Esophagus (tissue), 2 donors: Measurements from ENCODE around the gene WNK3. TPM values are rescaled to one million over a fixed set of nuclear protein-coding genes. Genes with fewer than 3 reads are reported as not detected.
"Not testable (repeated sequence)": the region's sequence is repeated elsewhere in the genome, so short reads cannot be mapped to it uniquely, and the experiment has no call there.

ENCODE experiments used
- H3K27ac ChIP-seq, 2 donors: one replicate each; pipeline ENCODE4 v1.5.1; 2013; ENCODE audit warnings: low read depth in 2 of 2, mild to moderate bottlenecking in 2 of 2, inconsistent platforms in 1 of 2, low read length in 1 of 2, moderate library complexity in 1 of 2
- H3K27me3 ChIP-seq, 2 donors: one replicate each; pipeline ENCODE4 v1.6.1; 2013; ENCODE audit warnings: low read length in 2 of 2, control low read depth in 1 of 2, mild to moderate bottlenecking in 1 of 2; ENCODE audit not compliant: insufficient read depth in 2 of 2, control insufficient read depth in 1 of 2
- H3K36me3 ChIP-seq, 2 donors: one replicate each; pipeline ENCODE4 v1.6.1; 2013; ENCODE audit warnings: low read length in 1 of 2; ENCODE audit not compliant: control insufficient read depth in 2 of 2, insufficient read depth in 2 of 2
- H3K4me1 ChIP-seq, 2 donors: one replicate each; pipeline ENCODE4 v1.6.1; 2013; ENCODE audit warnings: low read length in 1 of 2; ENCODE audit not compliant: control insufficient read depth in 2 of 2, insufficient read depth in 2 of 2
- H3K4me3 ChIP-seq, 2 donors: one replicate each; pipeline ENCODE4 v1.5.1; 2013; ENCODE audit warnings: low read length in 2 of 2, mild to moderate bottlenecking in 2 of 2, low read depth in 1 of 2, moderate library complexity in 1 of 2
- H3K9me3 ChIP-seq, 2 donors: one replicate each; pipeline ENCODE4 v1.6.1; 2013; ENCODE audit warnings: mild to moderate bottlenecking in 2 of 2, low read depth in 1 of 2, low read length in 1 of 2, moderate library complexity in 1 of 2; ENCODE audit not compliant: control insufficient read depth in 2 of 2, insufficient read depth in 1 of 2
- whole genome bisulfite sequencing, 2 donors: extraction: QIAGEN DNeasy Blood & Tissue Kit; methylation state at CpG; one replicate each; pipeline ENCODE4 v1.1.7; 2013; 5-methylcytosine and 5-hydroxymethylcytosine counted together
- polyA plus RNA-seq, 2 donors: library from polyadenylated mRNA; stranded (reverse); fragments of 200-250 nt; gene quantifications; one replicate each; pipeline ENCODE4 v1.2.3, GENCODE V29; 2013
- donor health status: healthy with polysubstance abuse.
- donor health status: Bipolar disorder and iron deficiency.

The WNK3 gene
- polyA plus RNA-seq = under 1 TPM; 0.09 to 0.18 TPM

DNA sequence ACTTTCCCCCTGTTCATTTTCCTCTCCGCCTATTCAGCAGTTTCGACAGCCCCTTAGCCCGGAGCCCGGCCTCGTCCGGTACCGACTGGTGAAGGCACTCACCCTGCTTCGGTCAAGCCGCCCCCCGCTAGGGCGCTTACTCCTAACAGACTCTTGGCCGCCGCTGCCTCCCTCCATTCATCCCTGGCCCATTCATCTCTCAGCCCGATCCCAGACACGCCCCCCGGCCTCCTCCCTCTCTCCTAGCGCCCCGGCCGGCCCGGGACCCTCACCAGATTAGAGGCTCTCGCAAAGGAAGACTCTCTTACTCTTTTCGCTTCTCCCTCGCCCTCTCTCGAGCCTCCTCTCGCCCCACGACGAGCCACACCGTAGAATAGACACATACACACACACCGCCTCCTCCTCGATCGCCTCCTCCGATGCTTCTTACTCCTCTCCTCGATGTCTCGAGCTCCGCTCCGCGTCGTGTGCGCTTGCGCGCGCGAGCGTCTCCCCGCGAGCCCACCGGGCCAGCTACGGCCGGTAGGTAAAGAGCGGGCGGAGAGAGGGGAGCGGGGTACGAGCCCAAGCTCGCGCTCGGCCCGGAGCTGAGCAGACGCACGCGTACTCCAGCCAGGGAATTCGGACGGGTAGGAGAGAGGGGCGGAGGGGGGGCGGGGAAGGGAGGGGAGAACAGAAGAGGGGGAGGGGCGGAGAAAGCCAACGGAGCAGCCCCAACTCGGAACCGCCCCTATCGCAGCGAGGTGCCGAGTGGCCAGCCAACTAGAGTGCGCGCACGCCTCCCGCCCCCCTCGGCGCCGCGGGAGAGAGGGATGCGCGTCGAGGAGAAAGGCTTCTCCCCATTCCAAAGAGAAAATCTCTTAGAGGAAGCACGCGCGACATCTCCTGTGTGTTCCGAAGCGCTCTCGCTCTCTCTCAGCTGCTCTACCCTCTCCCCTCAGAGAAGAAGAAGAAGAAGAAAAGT lies at the start of gene WNK3:
Gene WNK3 (minus strand): TSS at position 633 of the 964 bp plus-strand sequence.
- WGBS, 2 donors = 2 to 41% methylated on average over 86 to 87 of the region's 88 CpGs
- Histone ChIP-seq H3K27ac (peak within 1 kb of the TSS; percentile 35 to 67), H3K27me3 (peaks cover 0 to 8% of the 10 kb centered on the region in 2 donors)

DNA sequence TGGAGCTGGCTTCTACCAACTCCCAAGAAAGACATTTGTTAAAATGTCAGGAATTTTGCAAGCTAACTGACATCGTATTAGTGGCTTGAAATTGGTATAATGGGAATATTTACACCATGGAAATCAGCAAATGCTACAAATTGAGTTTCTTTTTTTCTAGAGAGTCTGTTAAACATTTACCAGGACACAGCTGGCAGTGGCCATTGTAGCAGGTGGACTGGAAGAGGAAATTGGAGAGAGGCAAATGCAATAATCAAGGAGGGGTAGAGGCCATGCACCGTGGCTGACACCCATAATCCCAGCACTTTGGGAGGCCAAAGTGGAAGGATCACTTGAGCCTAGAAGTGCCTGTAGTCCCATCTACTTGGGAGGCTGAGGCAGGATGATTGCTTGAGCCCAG lies 49.4 kb upstream of the WNK3 start:
- Histone ChIP-seq H3K4me1 (no peaks in the 10 kb centered on the region), H3K4me3 (no peak overlapping the region), H3K27ac (no peak overlapping the region), H3K9me3 (no peaks in the 10 kb centered on the region), H3K36me3 (no peaks in the 10 kb centered on the region), H3K27me3 (no peaks in the 10 kb centered on the region)
- WGBS, 2 donors = 56 to 58% methylated on average over 2 of the region's 2 CpGs

More for the DNA sequence above, at the start of gene WNK3:
- Histone ChIP-seq H3K4me1 (peaks cover 0 to 4% of the 10 kb centered on the region in 2 donors), H3K36me3 (no peaks in the 10 kb centered on the region), H3K4me3 (peak within 1 kb of the TSS; percentile 52 to 53), H3K9me3 (no peaks in the 10 kb centered on the region)

DNA sequence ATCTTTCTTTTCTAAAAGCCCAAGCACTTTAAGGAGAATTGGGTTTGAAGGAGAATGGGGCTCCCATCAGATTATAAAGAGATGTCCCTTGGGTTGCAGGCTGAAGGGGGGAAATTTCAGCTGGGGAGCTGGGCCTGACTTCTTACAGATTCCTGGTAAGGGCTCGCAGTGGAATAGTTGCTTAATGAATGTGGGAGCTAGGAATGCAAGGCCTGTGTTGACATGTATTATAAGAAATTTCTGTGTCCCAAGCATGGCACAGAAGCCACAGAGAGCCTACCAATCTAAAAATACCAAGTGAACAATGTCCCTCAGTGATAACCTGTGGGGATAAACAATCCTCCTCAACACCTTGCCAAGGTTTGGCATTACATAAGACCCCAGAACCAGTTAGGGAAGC lies 39.3 kb upstream of the WNK3 start:
- Histone ChIP-seq H3K27ac (no peak overlapping the region), H3K36me3 (no peaks in the 10 kb centered on the region), H3K27me3 (no peaks in the 10 kb centered on the region), H3K4me3 (no peak overlapping the region), H3K4me1 (no peaks in the 10 kb centered on the region), H3K9me3 (no peaks in the 10 kb centered on the region)
- WGBS, 2 donors = 46 to 85% methylated on average over 1 of the region's 1 CpG

DNA sequence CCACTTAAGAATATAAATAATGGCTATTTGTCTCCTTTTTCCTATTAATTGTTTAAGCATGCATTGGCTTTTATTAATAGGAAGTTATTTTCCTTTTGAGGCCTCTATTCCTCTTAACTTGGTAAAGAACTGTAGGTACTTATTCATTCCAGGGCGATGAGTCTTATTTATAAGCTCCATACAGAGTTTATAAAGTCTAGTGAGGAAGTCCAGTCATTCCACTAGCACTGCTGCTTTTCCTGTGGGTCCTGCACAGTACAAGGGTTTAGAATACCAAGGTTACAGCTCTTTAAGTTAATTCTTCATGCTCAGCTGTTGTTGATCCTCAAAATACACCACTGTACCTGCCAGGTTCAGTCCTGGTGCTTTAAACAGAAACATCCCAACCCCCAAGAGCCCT lies 28.5 kb upstream of the WNK3 start:
- Histone ChIP-seq H3K27ac (no peak overlapping the region), H3K4me3 (no peak overlapping the region), H3K9me3 (no peaks in the 10 kb centered on the region), H3K4me1 (no peaks in the 10 kb centered on the region), H3K36me3 (no peaks in the 10 kb centered on the region), H3K27me3 (no peaks in the 10 kb centered on the region)
- whole genome bisulfite sequencing, 2 donors = 42 to 81% methylated on average over 1 of the region's 1 CpG

DNA sequence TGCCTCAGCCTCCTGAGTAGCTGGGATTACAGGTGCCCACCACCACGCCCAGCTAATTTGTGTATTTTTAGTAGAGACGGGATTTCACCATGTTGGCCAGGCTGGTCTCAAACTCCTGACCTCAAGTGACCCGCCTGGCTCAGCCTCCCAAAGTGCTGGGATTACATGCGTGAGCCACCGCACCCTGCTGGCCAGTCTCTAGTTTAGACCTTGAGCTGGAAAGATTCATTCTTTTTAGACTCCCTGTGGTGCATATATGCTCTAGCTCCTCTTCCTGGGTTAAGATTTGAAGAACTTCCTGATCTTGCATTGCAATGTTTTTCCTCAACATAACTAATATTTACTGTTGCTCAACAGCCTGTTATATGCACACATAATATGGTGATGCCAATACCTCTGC lies 26.8 kb upstream of the WNK3 start:
- not testable (repeated sequence) for H3K4me1 ChIP-seq, H3K9me3 ChIP-seq, H3K27ac ChIP-seq, H3K36me3 ChIP-seq, H3K27me3 ChIP-seq, H3K4me3 ChIP-seq
- WGBS, 2 donors = 88 to 90% methylated on average over 5 of the region's 5 CpGs

DNA sequence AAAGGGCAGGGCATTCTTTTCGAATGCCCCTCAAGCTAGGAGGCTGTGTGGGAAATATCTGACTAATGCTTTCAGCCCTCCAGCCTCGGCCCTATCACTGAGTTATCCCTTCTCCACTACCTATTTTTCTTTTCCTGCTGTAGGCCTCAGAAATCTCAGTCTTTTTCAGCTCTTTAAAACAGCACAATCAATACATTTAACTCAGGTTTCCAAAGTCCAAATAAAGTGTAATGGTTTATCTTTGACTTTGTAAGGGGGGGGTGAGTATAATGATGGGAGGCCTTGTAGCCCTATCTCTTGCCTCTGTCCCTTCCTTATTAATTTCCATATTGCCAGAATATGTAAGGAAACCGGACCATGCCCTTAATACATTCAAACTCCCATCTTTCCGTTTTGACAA lies 1.6 kb upstream of the WNK3 start:
- peaks cover 0 to 4% of the 10 kb centered on the region in 2 donors for H3K4me1 ChIP-seq
- no peaks in the 10 kb centered on the region for H3K36me3 ChIP-seq
- no peak overlapping the region for H3K27ac ChIP-seq
- no peaks in the 10 kb centered on the region for H3K9me3 ChIP-seq
- H3K27me3 ChIP-seq = peaks cover 0 to 6% of the 10 kb centered on the region in 2 donors
- 74 to 75% methylated on average over 4 of the region's 4 CpGs for WGBS, 2 donors
- H3K4me3 ChIP-seq = no peak overlapping the region

DNA sequence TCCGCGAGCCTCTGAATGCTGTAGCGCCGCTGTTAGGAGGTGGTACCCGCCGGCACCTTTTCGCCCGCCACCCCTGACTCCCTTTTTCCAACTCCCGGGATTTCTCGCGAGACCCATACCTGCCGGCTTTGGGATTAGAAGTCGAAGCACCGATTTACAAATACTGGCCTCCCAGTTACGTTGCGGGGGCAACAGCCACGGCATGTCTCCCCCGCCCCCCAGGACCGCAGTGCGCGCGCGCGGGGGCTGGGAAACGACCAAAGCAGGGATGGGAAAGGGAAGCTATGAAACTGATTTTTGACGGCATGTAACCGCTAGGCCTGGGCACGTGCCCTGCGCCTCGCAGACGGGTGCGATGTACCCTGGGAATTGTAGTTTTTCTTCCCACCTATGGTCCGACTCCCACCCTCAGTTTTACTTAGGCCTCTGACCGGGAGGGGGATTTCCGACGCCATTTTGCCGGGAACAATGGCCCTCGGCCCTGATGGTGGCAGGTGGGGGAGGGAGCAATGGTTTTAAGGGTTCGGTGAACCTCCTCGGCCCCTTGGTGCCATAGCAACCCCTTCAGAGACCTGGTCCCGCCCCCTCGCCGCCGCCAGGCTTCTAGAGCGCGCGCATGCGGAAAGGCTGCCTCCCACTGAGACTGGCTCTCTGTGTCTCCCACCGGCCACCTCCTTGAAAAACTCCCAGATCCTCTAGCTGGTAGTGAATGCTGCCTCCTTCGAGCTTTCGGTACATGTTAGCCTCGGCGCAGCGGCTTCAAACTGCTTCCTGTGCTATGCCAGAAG lies 772 bp upstream of the WNK3 start:
- peaks cover 0 to 4% of the 10 kb centered on the region in 2 donors for H3K4me1 ChIP-seq
- no peaks in the 10 kb centered on the region for H3K36me3 ChIP-seq
- peak overlapping the region; percentile 45 to 52 for H3K4me3 ChIP-seq
- no peaks in the 10 kb centered on the region for H3K9me3 ChIP-seq
- H3K27ac ChIP-seq = peak overlapping the region; percentile 35 to 67
- peaks cover 0 to 6% of the 10 kb centered on the region in 2 donors for H3K27me3 ChIP-seq
- WGBS, 2 donors = 7 to 45% methylated on average over 54 of the region's 54 CpGs

DNA sequence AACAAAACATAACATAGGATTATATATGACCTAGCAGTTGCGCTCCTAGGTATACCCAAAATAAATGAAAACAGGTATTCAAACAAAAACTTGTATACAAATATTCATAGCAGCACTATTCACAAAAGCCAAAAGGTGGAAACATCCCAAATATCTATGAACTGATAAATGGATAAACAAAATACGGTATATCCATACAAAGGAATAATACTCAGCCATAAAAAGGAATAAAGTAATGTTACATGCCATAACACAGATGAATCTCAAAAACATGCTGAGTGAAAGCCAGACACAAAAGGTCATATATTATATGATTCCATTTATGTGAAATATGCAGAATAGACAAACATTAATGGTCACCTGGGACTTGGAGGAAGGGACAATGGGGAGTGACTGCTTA lies 5.2 kb downstream of the WNK3 start:
- Histone ChIP-seq H3K27ac (no peak overlapping the region), H3K27me3 (peaks cover 0 to 2% of the 10 kb centered on the region in 2 donors), H3K9me3 (no peaks in the 10 kb centered on the region), H3K36me3 (no peaks in the 10 kb centered on the region), H3K4me1 (no peaks in the 10 kb centered on the region), H3K4me3 (no peak overlapping the region)
- WGBS, 2 donors = 89 to 98% methylated on average over 2 of the region's 2 CpGs

DNA sequence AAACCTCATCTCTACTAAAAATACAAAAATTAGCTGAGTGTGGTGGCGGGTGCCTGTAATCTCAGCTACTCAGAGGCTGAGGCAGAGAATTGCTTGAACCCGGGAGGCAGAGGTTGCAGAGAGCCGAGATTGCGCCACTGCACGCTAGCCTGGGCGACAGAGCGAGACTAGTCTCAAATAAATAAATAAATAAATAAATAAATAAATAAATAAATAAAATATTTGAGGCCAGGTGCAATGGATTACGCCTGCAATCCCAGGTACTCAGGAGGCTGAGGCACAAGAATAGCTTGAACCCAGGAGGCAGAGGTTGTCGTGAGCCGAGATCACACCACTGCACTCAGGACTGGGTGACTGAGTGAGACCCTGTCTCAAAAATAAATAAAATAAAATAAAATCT lies 20.5 kb downstream of the WNK3 start:
- 89 to 99% methylated on average over 10 of the region's 10 CpGs for WGBS, 2 donors
- not testable (repeated sequence) for H3K4me1 ChIP-seq, H3K36me3 ChIP-seq, H3K27me3 ChIP-seq, H3K9me3 ChIP-seq, H3K27ac ChIP-seq, H3K4me3 ChIP-seq
